ENCODE data around the gene RDH13. TPM values are rescaled to one million over a fixed set of nuclear protein-coding genes. Genes with fewer than 3 reads are reported as not detected.

Gene RDH13
- total RNA-seq, 1 donor: 12.7 TPM

- peak; percentile 95 for DNase-seq (ENCODE audit: insufficient read length, low spot score, missing footprints)
- H3K79me2 ChIP-seq (ENCODE audit: insufficient read depth, low read length): no peaks in the 10 kb centered on the region
- H3K4me1 ChIP-seq (ENCODE audit: insufficient read depth, low read length): peaks cover 8% of the 10 kb centered on the region
- no peaks in the 10 kb centered on the region for H3K9me3 ChIP-seq (ENCODE audit: low read depth, low read length)
- no peak for TF ChIP-seq CTCF (IDR thresholded peaks at IDR 0.05; ENCODE audit: extremely low read depth, low read depth, low read length)
- no peak overlapping the region for H3K4me2 ChIP-seq (ENCODE audit: insufficient read depth, low read length)
- no peaks in the 10 kb centered on the region for H3K36me3 ChIP-seq (ENCODE audit: insufficient read depth, low read length)
- H3K27me3 ChIP-seq (ENCODE audit: insufficient read depth, low read length): peaks cover 74% of the 10 kb centered on the region
- H4K20me1 ChIP-seq (ENCODE audit: insufficient read depth, low read length): peaks cover 5% of the 10 kb centered on the region
- H3K27ac ChIP-seq (ENCODE audit: low read depth, low read length): no peak overlapping the region
- no peak overlapping the region for H2AFZ ChIP-seq (ENCODE audit: low read length)
- H3K4me3 ChIP-seq (ENCODE audit: insufficient read depth, low read length): no peak overlapping the region
Measured at GRCh38 chr19:55082020-55082851, 19.3 kb upstream of the RDH13 start.

GRCh38 chr19:55081770-55082019 is 18.7 kb upstream of the RDH13 start:
- H3K27ac ChIP-seq (ENCODE audit: low read depth, low read length): no peak overlapping the region
- H3K36me3 ChIP-seq (ENCODE audit: insufficient read depth, low read length): no peaks in the 10 kb centered on the region
- no peak for TF ChIP-seq CTCF (IDR thresholded peaks at IDR 0.05; ENCODE audit: extremely low read depth, low read depth, low read length)
- H4K20me1 ChIP-seq (ENCODE audit: insufficient read depth, low read length): peaks cover 5% of the 10 kb centered on the region
- no peaks in the 10 kb centered on the region for H3K79me2 ChIP-seq (ENCODE audit: insufficient read depth, low read length)
- peaks cover 69% of the 10 kb centered on the region for H3K27me3 ChIP-seq (ENCODE audit: insufficient read depth, low read length)
- peaks cover 5% of the 10 kb centered on the region for H3K4me1 ChIP-seq (ENCODE audit: insufficient read depth, low read length)
- H2AFZ ChIP-seq (ENCODE audit: low read length): no peak overlapping the region
- no peak overlapping the region for H3K4me3 ChIP-seq (ENCODE audit: insufficient read depth, low read length)
- H3K4me2 ChIP-seq (ENCODE audit: insufficient read depth, low read length): no peak overlapping the region
- no peaks in the 10 kb centered on the region for H3K9me3 ChIP-seq (ENCODE audit: low read depth, low read length)
- DNase-seq (ENCODE audit: insufficient read length, low spot score, missing footprints): no peak

- Histone ChIP-seq H3K4me2 (ENCODE audit: insufficient read depth, low read length) (peak overlapping the region; percentile 63), H3K79me2 (ENCODE audit: insufficient read depth, low read length) (no peaks in the 10 kb centered on the region), H3K4me1 (ENCODE audit: insufficient read depth, low read length) (peaks cover 3% of the 10 kb centered on the region), H3K9me3 (ENCODE audit: low read depth, low read length) (no peaks in the 10 kb centered on the region), H3K4me3 (ENCODE audit: insufficient read depth, low read length) (peak overlapping the region; percentile 51), H3K27me3 (ENCODE audit: insufficient read depth, low read length) (peaks cover 64% of the 10 kb centered on the region), H4K20me1 (ENCODE audit: insufficient read depth, low read length) (peaks cover 5% of the 10 kb centered on the region), H3K27ac (ENCODE audit: low read depth, low read length) (no peak overlapping the region), H2AFZ (ENCODE audit: low read length) (no peak overlapping the region), H3K36me3 (ENCODE audit: insufficient read depth, low read length) (no peaks in the 10 kb centered on the region)
- no peak for TF ChIP-seq CTCF (IDR thresholded peaks at IDR 0.05; ENCODE audit: extremely low read depth, low read depth, low read length)
- peak; percentile 91 for DNase-seq (ENCODE audit: insufficient read length, low spot score, missing footprints)
Measured at GRCh38 chr19:55080968-55081769, 18.2 kb upstream of the RDH13 start.
